ENCODE measurements around the gene CADM1. TPM values are rescaled to one million over a fixed set of nuclear protein-coding genes. Genes with fewer than 3 reads are reported as not detected.

CADM1 gene
- total and polyA plus RNA-seq, 10 of the 15 experiments (the other 5 are each of a cell fraction or from before 2014, with no cell fraction given) = 0.03 to 0.48 (median 0.15) TPM; not detected in 3

- TF ChIP-seq CEBPZ (IDR thresholded peaks at IDR 0.05; ENCODE audit: low read depth, low read length) (no peak), NR2F1 (conservative IDR thresholded peaks at IDR 0.05) (no peak), TCF7 (IDR thresholded peaks at IDR 0.05; ENCODE audit: borderline replicate concordance) (no peak)
Measured at GRCh38 chr11:115173136-115173535, 331.1 kb downstream of the CADM1 start (continued).

- POLR2A ChIA-PET = no interaction called here
- Histone ChIP-seq H4K20me1 (ENCODE audit: control insufficient read depth, insufficient read depth) (no peaks in the 10 kb centered on the region), H3K27ac (ENCODE audit: control insufficient read depth, insufficient read depth) (no peak overlapping the region), H3K4me3 (no peak overlapping the region), H3K9ac (ENCODE audit: control insufficient read depth, insufficient read depth, low read length) (no peak overlapping the region), H3K4me1 (ENCODE audit: control insufficient read depth, insufficient read depth, low read length) (no peaks in the 10 kb centered on the region), H2AFZ (ENCODE audit: control insufficient read depth, low read depth, low read length) (no peak overlapping the region), H3K4me2 (ENCODE audit: control insufficient read depth, insufficient read depth) (no peak overlapping the region), H3K27me3 (replicated peaks in 1 of 2; ENCODE audit: control insufficient read depth in 2 of 2, insufficient read depth in 2 of 2, low read length in 1 of 2) (peaks cover 0 to 5% of the 10 kb centered on the region in 2 experiments; a peak in 3 of 4 replicates), H3K36me3 (ENCODE audit: control insufficient read depth in 2 of 2, insufficient read depth in 2 of 2, low read length in 1 of 2) (no peaks in the 10 kb centered on the region), H3K9me3 (replicated peaks; ENCODE audit: control insufficient read depth, insufficient read depth, low read length) (no peaks in the 10 kb centered on the region), H3K79me2 (ENCODE audit: control insufficient read depth, insufficient read depth, low read length) (no peaks in the 10 kb centered on the region)
- no TSS peak for BruUV-seq (replicated peaks)
- RAD21 ChIA-PET (ENCODE audit: unreplicated experiment) = no interaction called here
- CTCF ChIA-PET = interaction anchor here (0.6 kb wide), 1 partner anchor 1162 kb away, joined by 3 read pairs; no protein-coding TSS in a partner anchor
- intact Hi-C loops (cut with micrococcal nuclease; ENCODE audit: unreplicated experiment) = no loop called here
- SMC1A ChIA-PET (ENCODE audit: uncharacterized antibody, unreplicated experiment) = no interaction called here
- WGBS (ENCODE audit: insufficient coverage, insufficient replicate concordance, low lambda C conversion rate, missing lambda C conversion rate) = 56% methylated on average over 8 of the region's 8 CpGs
- in situ Hi-C loops (cut with MboI) = no loop called here
- no peak for TF ChIP-seq PKNOX1 (IDR thresholded peaks at IDR 0.05)
- TF ChIP-seq HCFC1 (IDR thresholded peaks at IDR 0.05; ENCODE audit: low read length) = no peak
- peak; percentile 51 to 79 (median 72) for TF ChIP-seq CTCF (IDR thresholded peaks at IDR 0.05 in 2 of 3, conservative IDR thresholded peaks at IDR 0.05 in 1 of 3; ENCODE audit: control insufficient read depth in 2 of 3, extremely low read depth in 1 of 3, insufficient read depth in 1 of 3, low read depth in 3 of 3, low read length in 3 of 3)
- no peak for TF ChIP-seq SRF (IDR thresholded peaks at IDR 0.05; ENCODE audit: low read depth in 2 of 2, low read length in 2 of 2)
- no peak for TF ChIP-seq ZNF217 (IDR thresholded peaks at IDR 0.05)
- no peak for TF ChIP-seq CBX5 (IDR thresholded peaks at IDR 0.05; ENCODE audit: low read depth)
- TF ChIP-seq RAD21 (IDR thresholded peaks at IDR 0.05; ENCODE audit: insufficient read depth, low read depth, low read length) = peak; percentile 39
- no peak for TF ChIP-seq CEBPZ (IDR thresholded peaks at IDR 0.05; ENCODE audit: low read depth, low read length)
- FAIRE-seq = no peak
- no peak for ATAC-seq
- DNase-seq (ENCODE audit: low read depth, low spot score) = no peak
Measured at GRCh38 chr11:115170133-115170815, 333.9 kb downstream of the CADM1 start.
